Measurements from ENCODE around the gene PPP1CA.
A peak's percentile ranks its signal among the peaks of the same experiment; 100 is the strongest.

Gene PPP1CA

GRCh38 chr11:67435031-67435726 is 33.5 kb upstream of the PPP1CA start:
- no peak for TF ChIP-seq Cebpa-rat (IDR thresholded peaks at IDR 0.05)
- Histone ChIP-seq H3K27me3 (no peaks in the 10 kb centered on the region), H3K36me3 (peaks cover 61% of the 10 kb centered on the region), H3K4me2 (peak overlapping the region; percentile 97), H3K4me3 (peak overlapping the region; percentile 77), H4K20me1 (peaks cover 66% of the 10 kb centered on the region), H3K9me3 (no peaks in the 10 kb centered on the region), H3K9ac (peak overlapping the region; percentile 94), H3K4me1 (peaks cover 82% of the 10 kb centered on the region), H3K27ac (peak overlapping the region; percentile 99)

- Histone ChIP-seq H3K4me1 (peaks cover 82% of the 10 kb centered on the region), H3K36me3 (peaks cover 68% of the 10 kb centered on the region), H4K20me1 (peaks cover 73% of the 10 kb centered on the region), H3K27ac (peak overlapping the region; percentile 99), H3K9me3 (no peaks in the 10 kb centered on the region), H3K27me3 (no peaks in the 10 kb centered on the region), H3K4me2 (peak overlapping the region; percentile 97), H3K9ac (peak overlapping the region; percentile 94), H3K4me3 (no peak overlapping the region)
- TF ChIP-seq Cebpa-rat (IDR thresholded peaks at IDR 0.05), result no peak
These were observed 32.8 kb upstream of the PPP1CA start for GRCh38 chr11:67434395-67434881.

- Histone ChIP-seq H3K27me3 (no peaks in the 10 kb centered on the region), H3K4me2 (peak overlapping the region; percentile 97), H3K9ac (peak overlapping the region; percentile 94), H3K4me3 (no peak overlapping the region), H4K20me1 (peaks cover 79% of the 10 kb centered on the region), H3K27ac (peak overlapping the region; percentile 99), H3K36me3 (peaks cover 70% of the 10 kb centered on the region), H3K9me3 (no peaks in the 10 kb centered on the region), H3K4me1 (peaks cover 81% of the 10 kb centered on the region)
- no peak for TF ChIP-seq Cebpa-rat (IDR thresholded peaks at IDR 0.05)
These were observed 32.1 kb upstream of the PPP1CA start for GRCh38 chr11:67433536-67434394.

GRCh38 chr11:67432655-67433349 is 31.1 kb upstream of the PPP1CA start:
- Histone ChIP-seq H4K20me1 (peaks cover 79% of the 10 kb centered on the region), H3K9ac (peak overlapping the region; percentile 94), H3K9me3 (no peaks in the 10 kb centered on the region), H3K4me2 (peak overlapping the region; percentile 97), H3K27me3 (no peaks in the 10 kb centered on the region), H3K36me3 (peaks cover 70% of the 10 kb centered on the region), H3K27ac (peak overlapping the region; percentile 99), H3K4me3 (no peak overlapping the region), H3K4me1 (peaks cover 73% of the 10 kb centered on the region)
- no peak for TF ChIP-seq Cebpa-rat (IDR thresholded peaks at IDR 0.05)

- H3K36me3 ChIP-seq, result peaks cover 70% of the 10 kb centered on the region
- no peak overlapping the region for H3K4me3 ChIP-seq
- peaks cover 77% of the 10 kb centered on the region for H4K20me1 ChIP-seq
- no peak overlapping the region for H3K4me2 ChIP-seq
- peaks cover 73% of the 10 kb centered on the region for H3K4me1 ChIP-seq
- H3K9me3 ChIP-seq, result no peaks in the 10 kb centered on the region
- no peak for TF ChIP-seq Cebpa-rat (IDR thresholded peaks at IDR 0.05)
- peak overlapping the region; percentile 55; the same call in 1 of the 2 replicates for H3K9ac ChIP-seq
- no peaks in the 10 kb centered on the region for H3K27me3 ChIP-seq
- H3K27ac ChIP-seq, result no peak overlapping the region
These were observed 29.9 kb upstream of the PPP1CA start for GRCh38 chr11:67431346-67432249.

- Histone ChIP-seq H3K4me2 (peak overlapping the region; percentile 87), H3K9ac (no peak overlapping the region), H3K27ac (no peak overlapping the region), H3K9me3 (no peaks in the 10 kb centered on the region), H3K4me3 (peak overlapping the region; percentile 92; the same call in 1 of the 2 replicates), H3K27me3 (no peaks in the 10 kb centered on the region), H3K36me3 (peaks cover 55% of the 10 kb centered on the region), H3K4me1 (peaks cover 61% of the 10 kb centered on the region), H4K20me1 (peaks cover 58% of the 10 kb centered on the region)
- no peak for TF ChIP-seq Cebpa-rat (IDR thresholded peaks at IDR 0.05)
These were observed 28.1 kb upstream of the PPP1CA start for GRCh38 chr11:67429722-67430121.

GRCh38 chr11:67429038-67429668 is 27.5 kb upstream of the PPP1CA start:
- Histone ChIP-seq H3K4me2 (peak overlapping the region; percentile 87), H3K4me1 (peaks cover 60% of the 10 kb centered on the region), H3K36me3 (peaks cover 49% of the 10 kb centered on the region), H3K9me3 (no peaks in the 10 kb centered on the region), H3K27me3 (no peaks in the 10 kb centered on the region), H4K20me1 (peaks cover 52% of the 10 kb centered on the region), H3K27ac (peak overlapping the region; percentile 87), H3K4me3 (peak overlapping the region; percentile 92), H3K9ac (peak overlapping the region; percentile 94)
- no peak for TF ChIP-seq Cebpa-rat (IDR thresholded peaks at IDR 0.05)

Measured in BLaER1 (cell line).